ENCODE measurements around the gene HORMAD1.

DNA sequence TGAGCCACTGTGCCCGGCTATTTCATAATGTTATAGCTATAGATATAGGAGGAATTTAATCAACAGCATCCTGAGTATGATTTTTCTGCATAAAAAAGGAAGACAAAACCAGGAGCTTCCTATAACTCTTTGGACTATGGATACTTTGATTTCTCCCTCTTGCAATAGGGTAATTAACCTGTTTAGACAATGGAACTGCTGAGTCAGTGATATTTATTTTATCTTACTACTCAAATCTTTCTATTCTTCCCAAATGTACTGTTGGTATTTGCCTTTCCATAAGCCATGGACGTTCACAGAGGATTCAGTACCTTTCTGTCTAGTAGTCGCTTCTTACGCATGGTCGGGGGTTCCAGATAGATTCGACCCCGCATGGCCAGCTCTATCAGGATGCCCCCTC, 57.4 kb downstream of the HORMAD1 start:
- TF ChIP-seq ZC3H10 (CRISPR knock-in tag; IDR thresholded peaks at IDR 0.05) = no peak
- TF ChIP-seq CSDC2 (CRISPR knock-in tag; IDR thresholded peaks at IDR 0.05) = no peak
- TF ChIP-seq, protein P1, sequence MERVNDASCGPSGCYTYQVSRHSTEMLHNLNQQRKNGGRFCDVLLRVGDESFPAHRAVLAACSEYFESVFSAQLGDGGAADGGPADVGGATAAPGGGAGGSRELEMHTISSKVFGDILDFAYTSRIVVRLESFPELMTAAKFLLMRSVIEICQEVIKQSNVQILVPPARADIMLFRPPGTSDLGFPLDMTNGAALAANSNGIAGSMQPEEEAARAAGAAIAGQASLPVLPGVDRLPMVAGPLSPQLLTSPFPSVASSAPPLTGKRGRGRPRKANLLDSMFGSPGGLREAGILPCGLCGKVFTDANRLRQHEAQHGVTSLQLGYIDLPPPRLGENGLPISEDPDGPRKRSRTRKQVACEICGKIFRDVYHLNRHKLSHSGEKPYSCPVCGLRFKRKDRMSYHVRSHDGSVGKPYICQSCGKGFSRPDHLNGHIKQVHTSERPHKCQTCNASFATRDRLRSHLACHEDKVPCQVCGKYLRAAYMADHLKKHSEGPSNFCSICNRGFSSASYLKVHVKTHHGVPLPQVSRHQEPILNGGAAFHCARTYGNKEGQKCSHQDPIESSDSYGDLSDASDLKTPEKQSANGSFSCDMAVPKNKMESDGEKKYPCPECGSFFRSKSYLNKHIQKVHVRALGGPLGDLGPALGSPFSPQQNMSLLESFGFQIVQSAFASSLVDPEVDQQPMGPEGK (CRISPR knock-in tag; IDR thresholded peaks at IDR 0.05; ENCODE audit: borderline replicate concordance) = no peak
- TF ChIP-seq ZFP30 (CRISPR knock-in tag; IDR thresholded peaks at IDR 0.05) = no peak
